Peyer's patch (tissue), 4 donors: Measurements from ENCODE around the gene RDH12. TPM values are rescaled to one million over a fixed set of nuclear protein-coding genes. Genes with fewer than 3 reads are reported as not detected.
"Not testable (repeated sequence)": the region's sequence is repeated elsewhere in the genome, so short reads cannot be mapped to it uniquely, and the experiment has no call there.

ENCODE experiments used
- DNase-seq, 3 donors: peaks; one replicate each; pipeline ENCODE4 v3.0.0-alpha.2; 2017 to 2019
- H3K27ac ChIP-seq, 4 donors: fragments of 200-600 bp; sonication (generic); one replicate each; pipeline ENCODE4 v1.5.1; 2016 to 2019
- H3K27me3 ChIP-seq, 2 donors: fragments of 200-600 bp; sonication (generic); one replicate each; pipeline ENCODE4 v1.5.1; 2019
- H3K36me3 ChIP-seq, 3 donors: fragments of 200-600 bp; sonication (generic); one replicate each; pipeline ENCODE4 v1.5.1; 2016 to 2019
- H3K4me1 ChIP-seq, 4 donors: fragments of 200-600 bp; sonication (generic); one replicate each; pipeline ENCODE4 v1.5.1; 2016 to 2019
- H3K4me3 ChIP-seq, 4 donors: fragments of 200-600 bp; sonication (generic); 1 replicate in 3 of 4; 2 replicates in 1 of 4; pipeline ENCODE4 v1.5.1; 2016 to 2019; ENCODE audit warnings: mild to moderate bottlenecking in 1 of 4
- H3K9me3 ChIP-seq, 4 donors: fragments of 200-600 bp; sonication (generic); one replicate each; pipeline ENCODE4 v1.5.1; 2016 to 2019; ENCODE audit warnings: mild to moderate bottlenecking in 1 of 4
- CTCF ChIP-seq, 6 experiments: fragments of 450-650 bp in 4 of 6; fragments of 200-600 bp in 2 of 6; sonication (generic) in 1 of 6; IDR thresholded peaks; one replicate each; pipeline ENCODE4 v1.5.1; 2017 to 2019; ENCODE audit warnings: antibody characterized with exemption in 6 of 6, mild to moderate bottlenecking in 3 of 6, moderate library complexity in 1 of 6
- POLR2A ChIP-seq, 2 donors: fragments of 450-650 bp; IDR thresholded peaks; one replicate each; pipeline ENCODE4 v1.5.1; 2017; ENCODE audit warnings: antibody characterized with exemption in 2 of 2, mild to moderate bottlenecking in 2 of 2, moderate library complexity in 2 of 2
- total RNA-seq, 4 donors: library from RNA; depleted of rRNA; stranded (reverse); fragments of >200 nt; gene quantifications; one replicate each; pipeline ENCODE4 v1.1.0, GENCODE V29; 2016

RDH12 gene
- not detected for total RNA-seq

DNA sequence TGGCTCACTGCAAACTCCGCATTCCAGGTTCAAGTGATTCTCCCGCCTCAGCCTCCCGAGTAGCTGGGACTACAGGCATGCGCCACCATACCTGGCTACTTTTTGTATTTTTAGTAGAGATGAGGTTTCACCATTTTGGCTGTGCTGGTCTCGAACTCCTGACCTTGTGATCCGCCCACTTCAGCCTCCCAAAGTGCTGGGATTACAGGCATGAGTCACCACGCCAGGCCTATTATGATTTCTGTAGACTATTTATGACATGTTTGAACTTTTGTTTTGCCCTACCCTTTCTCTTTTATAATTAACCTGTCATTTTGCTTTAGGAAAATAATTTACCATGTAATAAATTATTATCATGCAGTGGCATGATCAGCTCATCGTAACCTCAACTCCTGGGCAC is at the start of gene RDH12:
Gene RDH12 (plus strand): TSS at position 395 of the 400 bp plus-strand sequence. CDS start 20,757 bp downstream, outside the sequence.
- H3K36me3 ChIP-seq, DNase-seq, H3K4me1 ChIP-seq: not testable (repeated sequence)

DNA sequence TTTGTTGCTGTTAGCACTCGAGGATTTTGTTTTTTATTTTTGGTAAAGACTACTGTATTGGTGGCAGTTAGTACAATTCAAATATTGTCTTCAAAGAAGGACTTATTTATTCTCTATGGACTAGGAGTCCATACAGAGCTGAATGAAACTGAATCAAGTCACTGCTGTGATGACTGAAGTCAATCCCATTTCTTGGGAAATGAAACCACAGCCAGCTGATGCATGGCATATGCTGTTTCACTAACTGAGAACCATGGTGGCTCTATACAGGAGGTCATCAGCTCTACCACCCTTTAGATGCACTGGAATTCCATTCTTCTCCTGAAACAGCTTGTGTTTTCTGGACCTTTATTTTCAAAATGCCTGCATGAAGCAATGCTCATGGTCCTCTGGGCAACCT is 49.5 kb upstream of the RDH12 start:
- H3K9me3 ChIP-seq, result no peaks in the 10 kb centered on the region

More for the DNA sequence above, at the start of gene RDH12:
- not testable (repeated sequence) for H3K27me3 ChIP-seq, H3K4me3 ChIP-seq, H3K27ac ChIP-seq, H3K9me3 ChIP-seq

DNA sequence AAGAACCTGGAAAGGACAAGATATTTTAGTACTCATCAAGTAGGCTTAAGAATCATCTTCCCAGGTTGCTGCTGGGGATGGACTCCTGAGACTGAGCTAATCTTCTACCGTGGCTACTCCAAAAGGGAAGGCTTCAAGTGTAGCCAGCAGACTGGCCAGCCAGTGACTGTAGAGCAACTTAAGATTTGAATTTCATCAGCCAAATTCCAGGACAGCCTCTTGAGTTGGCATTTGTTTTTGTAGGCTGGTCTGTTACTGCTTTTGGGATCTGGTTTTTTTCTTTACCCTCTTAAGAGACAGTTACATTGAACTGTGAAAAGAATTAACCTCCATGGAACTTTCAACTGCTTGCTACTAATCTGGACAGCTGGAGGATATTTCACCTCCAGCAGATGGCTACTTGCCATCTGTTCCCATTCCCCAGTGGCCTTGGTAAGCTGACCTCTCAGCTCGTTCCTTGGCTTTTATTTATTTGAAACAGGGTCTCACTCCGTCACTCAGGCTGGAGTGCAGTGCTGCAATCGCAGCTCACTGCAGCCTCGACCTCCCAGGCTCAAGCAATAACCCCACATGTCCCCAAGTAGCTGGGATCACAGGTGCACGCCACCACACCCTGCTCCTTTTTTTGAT is 47.9 kb upstream of the RDH12 start:
- Histone ChIP-seq H3K27ac (no peak overlapping the region), H3K36me3 (peaks cover 0 to 99% (median 0%) of the 10 kb centered on the region in 3 donors)
- no peak for TF ChIP-seq CTCF (IDR thresholded peaks at IDR 0.05)
- no peak for TF ChIP-seq POLR2A (IDR thresholded peaks at IDR 0.05)

More for the DNA sequence above, 49.5 kb upstream of the RDH12 start:
- Histone ChIP-seq H3K4me1 (no peaks in the 10 kb centered on the region), H3K36me3 (peaks cover 0 to 86% (median 0%) of the 10 kb centered on the region in 3 donors), H3K27ac (no peak overlapping the region), H3K27me3 (no peaks in the 10 kb centered on the region), H3K4me3 (no peak overlapping the region)
- no peak for TF ChIP-seq POLR2A (IDR thresholded peaks at IDR 0.05)
- TF ChIP-seq CTCF (IDR thresholded peaks at IDR 0.05), result no peak
- DNase-seq, result no peak

DNA sequence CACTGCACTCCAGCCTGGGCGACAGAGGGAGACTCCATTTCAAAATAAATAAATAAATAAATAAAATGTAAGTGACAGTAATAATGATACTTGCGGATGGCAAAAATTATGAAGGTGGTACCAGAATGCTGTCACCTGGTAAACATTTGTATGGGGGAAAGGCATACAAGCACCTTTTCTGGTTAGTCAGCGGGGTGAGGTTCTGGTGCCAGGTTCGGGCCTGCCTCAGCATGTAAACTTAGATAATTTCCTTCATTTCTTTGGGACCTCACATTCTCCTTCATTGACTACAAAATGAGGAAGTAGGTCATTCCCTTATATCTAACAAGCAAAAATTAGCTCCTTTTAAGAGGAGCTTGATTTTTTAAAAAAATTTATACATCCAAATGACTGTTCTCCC is 38.1 kb upstream of the RDH12 start:
- peaks cover 0 to 23% (median 4%) of the 10 kb centered on the region in 3 donors for H3K36me3 ChIP-seq
- TF ChIP-seq POLR2A (IDR thresholded peaks at IDR 0.05) (no peak), CTCF (IDR thresholded peaks at IDR 0.05) (no peak)
- no peaks in the 10 kb centered on the region for H3K9me3 ChIP-seq
- no peak overlapping the region for H3K4me3 ChIP-seq
- peaks cover 0 to 7% (median 0%) of the 10 kb centered on the region in 4 donors for H3K4me1 ChIP-seq
- H3K27ac ChIP-seq, result no peak overlapping the region
- no peak for DNase-seq
- H3K27me3 ChIP-seq, result no peaks in the 10 kb centered on the region

More for the DNA sequence above, 47.9 kb upstream of the RDH12 start:
- H3K27me3 ChIP-seq, result no peaks in the 10 kb centered on the region
- H3K9me3 ChIP-seq, result no peaks in the 10 kb centered on the region
- no peak overlapping the region for H3K4me3 ChIP-seq
- no peak for DNase-seq
- no peaks in the 10 kb centered on the region for H3K4me1 ChIP-seq

DNA sequence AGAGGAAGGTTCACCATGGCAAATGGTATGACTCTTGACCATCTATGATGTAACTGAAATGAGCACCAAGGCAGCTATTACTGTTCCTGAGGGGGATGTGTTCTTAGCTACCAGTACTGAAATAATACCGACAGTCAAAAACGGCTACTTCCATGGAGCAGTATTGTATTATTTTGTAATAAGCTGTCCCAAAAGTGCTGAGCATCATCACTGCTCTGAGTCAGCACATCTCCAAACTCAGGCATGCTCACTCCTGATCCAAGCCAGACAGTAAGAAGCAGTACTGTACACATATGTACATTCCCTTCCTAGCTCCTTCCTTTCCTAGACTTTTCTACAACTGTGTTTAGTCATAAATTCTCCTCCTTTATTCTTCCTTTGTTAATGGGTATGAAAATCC is 35.8 kb upstream of the RDH12 start:
- Histone ChIP-seq H3K4me1 (peaks cover 0 to 7% (median 0%) of the 10 kb centered on the region in 4 donors), H3K9me3 (no peaks in the 10 kb centered on the region), H3K27me3 (no peaks in the 10 kb centered on the region), H3K27ac (no peak overlapping the region), H3K4me3 (no peak overlapping the region), H3K36me3 (peaks cover 0 to 3% (median 0%) of the 10 kb centered on the region in 3 donors)
- no peak for DNase-seq
- TF ChIP-seq CTCF (IDR thresholded peaks at IDR 0.05), result no peak
- TF ChIP-seq POLR2A (IDR thresholded peaks at IDR 0.05), result no peak

- DNase-seq, result peak in 1 of 3 donors; percentile 56
- Histone ChIP-seq H3K4me1 (peaks cover 0 to 13% (median 0%) of the 10 kb centered on the region in 4 donors), H3K9me3 (no peaks in the 10 kb centered on the region), H3K27ac (no peak overlapping the region), H3K4me3 (no peak overlapping the region), H3K36me3 (no peaks in the 10 kb centered on the region), H3K27me3 (no peaks in the 10 kb centered on the region)
- TF ChIP-seq CTCF (IDR thresholded peaks at IDR 0.05), result peak; percentile 21 to 84 (median 70)
- TF ChIP-seq POLR2A (IDR thresholded peaks at IDR 0.05), result no peak
Observed at GRCh38 chr14:67666750-67667449, 34.8 kb upstream of the RDH12 start.
